22Rv1 (cell line): ENCODE results near the gene TTLL6.

Experiments
- CTCF ChIP-seq: fragments of 450-650 bp; IDR thresholded peaks from 2 replicates; pipeline ENCODE4 v1.5.1; 2017; ENCODE audit warnings: mild to moderate bottlenecking
- ZFX ChIP-seq: fragments of 450-650 bp; IDR thresholded peaks from 2 replicates; pipeline ENCODE4 v1.6.1; 2017; ENCODE audit warnings: antibody characterized with exemption, borderline replicate concordance

GRCh38 chr17:48831549-48831883, 14.5 kb upstream of the TTLL6 start:
- TF ChIP-seq CTCF (no peak), ZFX (no peak)
